GM19351 (cell line): ENCODE results near the gene TROAP.
"Not testable (repeated sequence)": the region's sequence is repeated elsewhere in the genome, so short reads cannot be mapped to it uniquely, and the experiment has no call there.

ENCODE experiments used
- ATAC-seq: cut with Tn5 transposase; IDR thresholded peaks from one replicate; pipeline ENCODE4 v1.9.1; 2021; ENCODE audit warnings: mild to moderate bottlenecking, moderate library complexity; ENCODE audit not compliant: unreplicated experiment

The TROAP gene

GRCh38 chr12:49330032-49330619 lies 7.1 kb downstream of the TROAP start:
- ATAC-seq, result no peak

GRCh38 chr12:49330631-49331379 lies 7.8 kb downstream of the TROAP start:
- no peak for ATAC-seq

GRCh38 chr12:49331380-49332222 lies 8.5 kb downstream of the TROAP start:
- ATAC-seq, result no peak

GRCh38 chr12:49332441-49332861 lies 9.4 kb downstream of the TROAP start:
- no peak for ATAC-seq

- no peak for ATAC-seq
These were observed 9.9 kb downstream of the TROAP start for GRCh38 chr12:49332891-49333371.

- not testable (repeated sequence) for ATAC-seq
These were observed 10.7 kb downstream of the TROAP start for GRCh38 chr12:49333778-49334177.

GRCh38 chr12:49334226-49334625 lies 11.2 kb downstream of the TROAP start:
- no peak for ATAC-seq

- ATAC-seq, result no peak
These were observed 11.6 kb downstream of the TROAP start for GRCh38 chr12:49334681-49335080.

- ATAC-seq, result no peak
These were observed 12.3 kb downstream of the TROAP start for GRCh38 chr12:49335118-49335954.

GRCh38 chr12:49335955-49336644 lies 13.0 kb downstream of the TROAP start:
- no peak for ATAC-seq

- peak; percentile 72 for ATAC-seq
These were observed 13.9 kb downstream of the TROAP start, which contains the start of gene C1QL4 for GRCh38 chr12:49336645-49337584. Gene C1QL4, minus strand, starts transcription at chr12:49337188. Its CDS starts 711 bp downstream, at chr12:49336477.

- no peak for ATAC-seq
These were observed 15.9 kb downstream of the TROAP start for GRCh38 chr12:49338830-49339463.

- ATAC-seq, result no peak
These were observed 16.4 kb downstream of the TROAP start for GRCh38 chr12:49339464-49339861.

GRCh38 chr12:49340095-49340870 lies 17.2 kb downstream of the TROAP start:
- no peak for ATAC-seq

GRCh38 chr12:49340971-49341776 lies 18.1 kb downstream of the TROAP start:
- no peak for ATAC-seq

- ATAC-seq, result no peak
These were observed 18.7 kb downstream of the TROAP start for GRCh38 chr12:49341777-49342065.
